Measurements from ENCODE around the gene WNT10A.

DNA sequence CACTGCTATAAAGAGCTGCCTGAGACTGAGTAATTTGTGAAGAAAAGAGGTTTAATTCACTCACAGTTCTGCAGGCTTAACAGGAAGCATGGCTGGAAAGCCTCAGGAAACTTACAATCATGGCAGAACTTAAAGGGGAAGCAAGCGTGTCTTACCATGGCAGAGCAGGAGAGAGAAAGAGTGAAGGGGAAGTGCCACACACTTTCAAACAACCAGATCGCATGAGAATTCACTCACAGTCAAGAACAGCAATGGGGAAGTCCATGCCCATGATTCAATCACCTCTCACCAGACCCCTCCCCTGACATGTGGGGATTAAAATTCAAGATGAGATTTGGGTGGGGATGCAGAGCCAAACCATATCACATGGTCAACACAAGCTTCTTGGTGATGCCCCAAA lies 44.1 kb downstream of the WNT10A start:
- TF ChIP-seq, protein P1, sequence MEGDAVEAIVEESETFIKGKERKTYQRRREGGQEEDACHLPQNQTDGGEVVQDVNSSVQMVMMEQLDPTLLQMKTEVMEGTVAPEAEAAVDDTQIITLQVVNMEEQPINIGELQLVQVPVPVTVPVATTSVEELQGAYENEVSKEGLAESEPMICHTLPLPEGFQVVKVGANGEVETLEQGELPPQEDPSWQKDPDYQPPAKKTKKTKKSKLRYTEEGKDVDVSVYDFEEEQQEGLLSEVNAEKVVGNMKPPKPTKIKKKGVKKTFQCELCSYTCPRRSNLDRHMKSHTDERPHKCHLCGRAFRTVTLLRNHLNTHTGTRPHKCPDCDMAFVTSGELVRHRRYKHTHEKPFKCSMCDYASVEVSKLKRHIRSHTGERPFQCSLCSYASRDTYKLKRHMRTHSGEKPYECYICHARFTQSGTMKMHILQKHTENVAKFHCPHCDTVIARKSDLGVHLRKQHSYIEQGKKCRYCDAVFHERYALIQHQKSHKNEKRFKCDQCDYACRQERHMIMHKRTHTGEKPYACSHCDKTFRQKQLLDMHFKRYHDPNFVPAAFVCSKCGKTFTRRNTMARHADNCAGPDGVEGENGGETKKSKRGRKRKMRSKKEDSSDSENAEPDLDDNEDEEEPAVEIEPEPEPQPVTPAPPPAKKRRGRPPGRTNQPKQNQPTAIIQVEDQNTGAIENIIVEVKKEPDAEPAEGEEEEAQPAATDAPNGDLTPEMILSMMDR (IDR thresholded peaks at IDR 0.05), result no peak
- TF ChIP-seq EZH2 (IDR thresholded peaks at IDR 0.05), result no peak
